HG03571 (cell line): ENCODE data around the gene CDH13.

ENCODE experiments used
- ATAC-seq: cut with Tn5 transposase; IDR thresholded peaks from one replicate; pipeline ENCODE4 v1.9.1; 2021; ENCODE audit not compliant: unreplicated experiment

Gene CDH13

DNA sequence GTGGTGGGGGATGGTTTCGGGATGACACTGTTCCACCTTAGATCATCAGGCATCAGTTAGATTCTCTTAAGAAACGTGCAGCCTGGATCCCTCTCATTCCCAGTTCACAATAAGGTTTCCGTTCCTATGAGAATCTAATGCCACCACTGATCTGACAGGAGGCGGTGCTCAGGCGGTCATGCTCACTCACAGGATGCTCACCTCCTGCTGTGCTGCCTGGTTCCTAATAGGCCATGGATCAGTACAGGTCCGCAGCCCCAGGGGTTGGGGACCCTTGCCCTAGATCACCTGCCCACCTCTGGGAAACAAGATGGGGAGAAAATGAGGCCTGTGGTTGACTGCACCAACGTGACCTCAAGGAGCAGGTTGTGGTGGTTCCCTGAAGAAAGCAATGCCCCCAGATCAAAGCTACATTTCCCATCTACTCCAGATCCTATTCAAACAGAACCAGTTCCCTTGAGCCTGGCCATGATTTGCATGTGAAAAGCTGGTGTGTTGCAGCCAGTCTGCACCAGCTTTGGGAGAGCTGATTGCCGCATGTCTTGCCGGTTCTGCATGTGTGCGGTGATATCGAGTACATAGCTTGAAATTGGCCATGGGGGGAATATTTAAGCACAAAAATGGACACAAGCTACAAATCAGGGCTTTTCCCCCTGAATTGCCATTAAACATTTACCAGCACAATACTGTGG, 997.8 kb downstream of the CDH13 start:
- ATAC-seq = no peak

DNA sequence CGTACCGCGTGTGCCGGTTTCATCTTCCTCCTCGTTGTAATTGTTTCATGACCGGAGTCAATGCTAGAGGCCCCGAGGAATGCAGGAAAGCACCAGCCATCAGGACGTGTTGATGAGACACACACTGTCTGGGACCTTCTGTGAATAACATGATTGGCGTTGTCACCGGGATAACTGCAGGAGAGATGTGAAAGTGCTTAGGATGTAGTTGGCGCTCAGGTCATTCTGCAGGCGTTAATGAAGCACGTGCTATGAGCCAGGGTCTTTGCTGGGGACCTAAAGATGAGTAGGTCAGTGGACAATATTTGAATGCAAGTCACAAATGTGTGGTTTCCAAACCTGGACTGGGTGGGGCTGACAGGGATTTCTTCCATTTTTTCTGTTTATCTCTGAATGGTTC, 999.4 kb downstream of the CDH13 start:
- ATAC-seq = no peak

DNA sequence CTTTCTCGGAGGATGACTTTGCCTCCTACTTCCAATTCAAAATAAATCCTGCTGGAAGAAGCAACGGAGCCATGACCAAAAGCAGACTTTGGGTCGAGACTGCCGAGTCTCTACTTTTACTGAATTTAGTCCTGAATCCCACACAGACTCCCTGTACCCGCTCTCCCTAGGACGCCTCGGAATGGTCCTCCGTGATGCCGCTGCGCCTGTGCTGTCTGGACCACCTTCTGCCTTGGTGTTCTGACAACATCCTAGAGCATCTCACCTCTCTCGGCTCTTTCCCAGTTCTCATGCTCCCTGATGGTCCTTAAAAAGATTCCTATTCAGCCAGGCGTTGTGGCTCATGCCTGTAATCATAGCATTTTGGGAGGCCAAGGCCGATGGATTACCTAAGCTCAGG, 999.9 kb downstream of the CDH13 start:
- ATAC-seq = no peak

DNA sequence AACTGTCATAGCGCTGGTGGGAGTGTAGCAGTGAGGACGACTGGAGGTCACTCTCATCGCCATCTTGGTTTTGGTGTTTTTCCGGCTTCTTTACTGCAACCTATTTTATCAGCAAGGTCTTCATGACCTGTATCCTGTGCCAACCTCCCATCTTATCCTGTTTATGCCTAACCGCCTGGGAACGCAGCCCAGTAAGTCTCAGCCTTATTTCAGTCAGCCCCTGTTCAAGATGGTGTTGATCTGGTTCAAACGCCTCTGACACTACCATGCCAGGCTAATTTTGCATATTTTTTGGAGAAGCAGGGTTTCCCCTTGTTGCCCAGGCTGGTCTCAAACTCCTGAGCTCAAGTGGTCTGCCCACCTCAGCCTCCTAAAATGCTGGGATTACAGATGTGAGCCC, 1001.2 kb downstream of the CDH13 start:
- no peak for ATAC-seq

DNA sequence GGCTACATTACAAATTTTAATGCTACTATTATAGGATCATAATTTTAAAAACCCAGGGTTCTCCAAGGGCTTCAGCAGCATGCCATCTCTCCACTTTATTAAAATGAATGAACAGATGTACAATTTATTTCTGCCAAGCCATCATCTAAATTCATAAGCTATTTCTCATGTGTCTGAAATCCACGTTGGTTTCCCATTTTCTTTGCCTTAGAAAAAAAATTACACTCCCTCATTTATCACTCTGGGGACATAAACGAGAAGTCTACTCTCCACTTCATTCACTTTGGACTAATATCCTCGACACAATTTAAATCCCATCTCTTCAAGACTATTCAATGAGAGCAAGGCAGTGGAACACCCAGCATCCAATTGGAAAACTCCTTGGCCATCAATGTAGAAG, 1002.7 kb downstream of the CDH13 start:
- ATAC-seq = no peak

DNA sequence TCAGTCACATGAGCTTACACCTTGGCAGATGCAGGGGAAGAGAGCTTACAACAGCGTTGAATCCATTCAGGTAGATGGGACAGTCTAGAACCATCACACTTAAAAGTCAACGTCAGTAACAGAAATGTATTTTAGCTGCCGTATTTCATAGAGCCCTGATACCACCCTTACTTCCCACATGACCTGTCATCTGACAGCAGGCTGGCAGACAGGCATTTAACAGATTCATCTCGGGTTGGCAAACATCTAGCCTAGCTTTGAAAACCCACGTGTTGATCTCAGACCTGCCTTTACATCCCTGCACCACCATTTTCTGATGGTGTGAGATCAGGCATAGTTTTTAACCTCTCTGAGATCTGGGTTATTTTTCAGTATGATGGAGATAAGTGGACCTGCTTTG, 1003.1 kb downstream of the CDH13 start:
- ATAC-seq = no peak

DNA sequence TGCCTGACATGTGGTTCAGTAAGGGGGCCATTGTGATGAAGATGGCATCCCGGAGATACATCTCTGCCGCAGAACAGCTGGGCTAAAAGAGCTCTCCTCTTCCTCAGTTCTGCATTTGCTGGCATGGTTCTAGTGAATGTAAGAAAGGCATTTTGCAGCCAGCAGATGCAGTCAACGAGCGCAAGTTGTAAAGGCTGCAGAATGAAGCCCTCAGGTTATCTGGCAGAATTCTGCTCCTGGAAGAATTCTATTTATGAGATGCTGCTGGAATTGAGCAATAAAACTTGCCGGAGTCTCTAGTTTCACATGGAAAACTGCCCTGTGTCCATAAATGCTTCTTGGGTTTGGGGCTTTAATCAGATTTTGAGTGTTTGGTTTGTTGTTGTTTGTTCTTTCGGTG, 1004.2 kb downstream of the CDH13 start:
- ATAC-seq = no peak

DNA sequence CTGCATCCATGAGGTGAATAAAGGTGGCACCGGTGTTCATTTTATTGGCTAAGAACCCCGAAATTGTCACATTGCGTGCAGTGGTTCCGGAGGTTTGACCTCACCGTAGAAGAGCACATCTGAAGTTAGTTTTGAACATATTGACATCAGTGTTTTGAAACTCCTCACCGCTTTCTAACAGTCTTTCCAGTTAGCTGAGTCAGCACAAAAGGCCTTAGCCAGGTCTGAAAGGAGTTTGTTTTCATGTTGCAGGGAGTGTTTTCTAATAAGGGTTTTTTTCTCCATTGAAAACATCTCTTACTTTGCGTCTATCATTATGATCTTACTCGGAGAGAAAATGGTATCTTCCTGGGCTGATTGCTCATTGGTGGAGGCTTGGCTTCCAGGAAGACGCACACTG, 1006.5 kb downstream of the CDH13 start:
- no peak for ATAC-seq

DNA sequence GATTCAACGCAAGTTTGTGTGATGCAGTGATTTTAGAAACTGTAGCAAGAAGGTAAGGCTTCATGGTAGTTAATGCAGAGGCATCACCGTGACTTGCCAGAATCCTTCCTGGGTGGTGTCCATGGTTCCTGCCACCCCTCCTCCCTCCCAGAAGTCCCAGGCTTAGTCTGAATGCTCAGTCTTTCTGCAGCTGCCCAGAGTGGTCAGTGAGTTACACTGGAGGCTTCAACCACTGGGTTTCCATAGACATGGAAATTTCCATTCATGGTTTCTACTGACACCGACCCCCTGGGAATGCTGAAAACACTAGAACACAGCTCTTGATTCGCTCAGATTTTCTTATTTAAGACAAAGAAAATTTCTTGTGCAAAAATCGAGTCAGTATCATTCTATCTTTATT, 1021.6 kb downstream of the CDH13 start:
- ATAC-seq = no peak

DNA sequence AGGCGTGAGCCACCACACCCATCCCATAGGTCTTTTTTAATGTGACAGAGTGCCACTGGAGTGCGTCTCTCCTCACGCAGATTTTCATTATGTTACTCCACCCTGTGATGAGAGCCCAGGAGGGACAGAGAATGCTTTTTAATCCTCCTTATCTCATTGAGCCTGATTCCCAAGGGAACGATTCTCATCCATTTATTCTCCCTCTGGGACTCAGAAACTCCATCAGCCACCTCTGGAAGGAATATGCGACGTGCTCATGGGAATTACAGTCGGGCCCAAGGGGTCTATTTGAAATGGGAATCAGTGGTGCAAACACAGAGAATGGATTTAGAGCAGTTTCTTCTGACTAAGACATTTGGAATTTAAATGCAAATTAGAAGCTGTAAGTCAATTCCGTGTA, 1025.1 kb downstream of the CDH13 start:
- ATAC-seq = no peak

DNA sequence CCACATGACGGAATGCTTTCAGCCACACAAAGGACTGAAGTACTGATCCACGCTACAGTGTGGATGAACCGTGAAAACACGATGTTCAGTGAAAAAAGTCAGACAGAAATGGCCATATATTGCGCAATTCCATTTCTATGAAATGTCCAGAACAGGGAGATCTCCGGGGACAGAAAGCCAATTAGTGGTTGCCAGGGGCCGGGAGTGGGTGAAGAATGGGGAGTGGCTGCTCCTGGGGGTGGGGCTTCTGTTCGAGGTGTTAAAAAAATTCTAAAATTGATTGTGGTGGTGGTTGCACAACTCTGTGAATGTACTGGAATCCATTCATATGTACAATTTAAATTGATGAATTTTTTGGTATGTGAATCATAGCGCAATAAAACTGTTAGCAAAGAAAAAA, 1026.2 kb downstream of the CDH13 start:
- no peak for ATAC-seq

DNA sequence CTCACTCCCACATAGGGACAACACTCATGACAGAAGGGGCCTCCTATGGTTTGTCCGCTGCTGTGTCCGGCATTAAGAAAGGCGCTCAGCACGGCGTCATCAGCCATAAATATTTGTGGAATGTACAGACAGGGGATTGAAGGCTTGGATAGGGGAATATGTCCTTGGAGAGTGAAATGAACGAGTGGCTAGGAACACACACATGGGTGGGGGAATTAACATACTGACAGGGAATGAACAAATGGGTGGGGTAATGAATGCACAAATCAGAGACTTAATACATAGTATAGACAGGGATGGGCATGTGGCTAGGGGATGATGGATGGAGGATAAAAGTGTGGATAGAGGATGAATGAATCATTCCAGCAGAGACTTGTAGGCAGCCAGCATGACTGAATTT, 1027.0 kb downstream of the CDH13 start:
- ATAC-seq = no peak

DNA sequence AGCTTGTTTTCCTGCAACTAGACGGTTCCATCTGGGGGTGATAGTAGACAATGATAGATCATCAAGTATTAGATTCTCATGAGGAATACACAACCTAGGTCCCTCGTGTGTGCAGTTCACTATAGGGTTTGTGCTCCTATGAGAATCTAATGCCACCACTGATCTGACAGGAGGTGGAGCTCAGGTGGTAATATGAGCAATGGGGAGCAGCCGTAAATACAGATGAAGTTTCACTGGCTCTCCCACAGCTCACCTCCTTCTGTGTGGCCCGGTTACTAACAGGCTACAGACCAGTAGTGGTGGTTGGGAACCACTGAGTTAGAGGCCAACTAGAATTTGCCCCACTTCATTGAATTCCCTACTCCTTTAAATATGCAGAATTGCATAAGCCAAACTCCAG, 1033.5 kb downstream of the CDH13 start:
- ATAC-seq = no peak

DNA sequence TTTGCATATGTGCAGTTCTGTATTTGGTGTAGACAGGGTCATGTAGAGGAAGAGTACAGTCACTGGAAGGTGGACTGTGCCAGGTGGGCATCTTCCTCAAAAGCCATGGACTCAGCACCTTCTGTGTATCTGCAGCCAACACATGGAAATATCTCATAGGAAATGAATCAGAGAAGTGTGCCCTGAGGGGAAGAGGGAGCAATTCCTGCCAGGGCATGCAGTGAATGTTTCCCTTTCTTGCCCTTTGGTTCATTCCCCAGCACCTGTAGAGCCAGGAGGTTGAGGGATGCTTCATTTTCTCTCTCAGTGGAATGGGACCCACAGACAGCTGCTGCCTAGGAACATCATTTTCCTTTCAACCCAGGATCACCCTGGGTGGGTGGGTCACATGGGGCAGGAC, 1034.9 kb downstream of the CDH13 start:
- no peak for ATAC-seq

DNA sequence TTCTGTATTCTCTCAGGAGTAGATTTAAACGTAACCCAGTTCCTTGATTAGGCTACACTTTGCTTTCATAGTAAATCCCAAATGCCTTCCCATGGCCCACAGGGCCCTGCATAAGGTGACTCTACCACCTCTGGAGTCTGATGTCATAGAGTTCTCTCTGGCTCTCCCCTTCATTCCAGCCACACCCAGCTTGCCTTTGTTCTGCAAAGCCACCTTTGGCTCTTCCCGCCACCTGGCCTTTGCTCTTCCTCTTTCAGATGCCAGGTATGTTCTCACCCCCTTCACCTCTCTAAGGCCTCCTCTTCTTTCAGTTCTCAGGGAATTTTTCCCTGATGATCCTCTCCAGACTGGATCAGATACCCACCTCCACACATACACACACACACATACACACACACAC, 1039.7 kb downstream of the CDH13 start:
- ATAC-seq = no peak

DNA sequence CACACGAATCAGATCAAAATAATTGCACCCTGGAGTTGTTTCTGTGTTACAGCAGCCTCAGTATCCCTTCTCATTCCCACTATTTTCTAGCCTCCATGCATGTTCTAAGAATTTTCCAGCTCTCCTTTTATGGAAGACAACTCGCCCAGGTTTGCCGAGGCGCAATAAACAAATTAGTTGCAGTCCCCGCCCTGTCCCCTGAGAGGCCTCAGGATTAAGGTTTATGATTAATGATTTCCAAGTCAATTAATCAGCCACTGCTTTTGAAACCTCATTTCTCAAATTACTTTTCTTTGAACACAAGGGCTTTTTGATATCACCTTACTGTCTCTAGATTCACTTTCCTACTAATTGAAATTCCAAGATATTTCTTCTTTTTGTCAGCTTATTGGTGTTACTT, 1042.7 kb downstream of the CDH13 start:
- no peak for ATAC-seq

DNA sequence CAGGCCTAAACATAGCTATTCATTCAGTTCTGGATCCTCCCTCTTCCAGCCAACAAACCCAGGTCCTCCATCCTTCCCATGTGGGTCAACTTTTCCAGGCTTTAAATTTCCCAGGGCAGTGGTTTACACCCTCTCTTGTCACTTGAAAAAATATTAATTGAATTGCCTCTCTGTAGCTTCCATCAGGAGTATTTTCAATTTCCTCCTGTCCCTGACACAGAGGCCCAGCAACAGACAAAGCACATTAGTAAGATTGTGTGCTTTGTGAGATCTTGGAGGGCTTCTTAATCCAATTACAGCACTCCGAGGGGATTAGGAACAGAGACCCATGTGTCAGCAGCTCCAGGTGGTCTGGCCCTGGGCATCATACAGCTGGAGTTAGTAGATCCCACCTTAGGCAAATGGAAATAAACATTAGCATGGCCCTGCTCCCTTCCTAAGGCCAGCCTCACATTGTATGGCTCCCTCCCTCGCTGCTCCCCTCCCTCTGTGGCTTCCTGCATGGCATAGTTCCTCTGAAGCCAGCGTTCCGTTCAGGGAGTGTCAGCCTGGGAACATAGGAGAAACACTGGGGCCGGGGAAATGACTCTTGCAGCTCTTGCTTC, 1048.3 kb downstream of the CDH13 start:
- no peak for ATAC-seq

DNA sequence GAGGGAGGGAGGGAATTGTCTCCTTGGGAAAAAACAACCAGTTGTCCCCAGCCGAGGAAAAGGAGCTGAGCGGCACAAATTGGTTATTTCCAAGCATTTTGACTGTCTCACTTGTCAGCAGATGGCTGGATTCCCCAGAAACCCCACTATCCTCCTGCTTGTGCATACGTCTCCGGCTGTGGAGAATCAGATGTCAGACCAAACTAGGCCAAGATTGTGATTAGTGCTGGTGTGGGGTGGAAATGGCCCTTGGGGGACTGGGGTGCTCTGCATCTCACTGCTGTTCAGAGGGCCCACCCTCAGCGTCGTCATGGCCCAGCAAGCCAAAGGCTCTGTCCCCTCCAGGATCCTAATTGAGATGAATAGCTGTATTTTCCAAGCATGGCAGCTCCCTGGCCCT, 1049.3 kb downstream of the CDH13 start:
- ATAC-seq = no peak

DNA sequence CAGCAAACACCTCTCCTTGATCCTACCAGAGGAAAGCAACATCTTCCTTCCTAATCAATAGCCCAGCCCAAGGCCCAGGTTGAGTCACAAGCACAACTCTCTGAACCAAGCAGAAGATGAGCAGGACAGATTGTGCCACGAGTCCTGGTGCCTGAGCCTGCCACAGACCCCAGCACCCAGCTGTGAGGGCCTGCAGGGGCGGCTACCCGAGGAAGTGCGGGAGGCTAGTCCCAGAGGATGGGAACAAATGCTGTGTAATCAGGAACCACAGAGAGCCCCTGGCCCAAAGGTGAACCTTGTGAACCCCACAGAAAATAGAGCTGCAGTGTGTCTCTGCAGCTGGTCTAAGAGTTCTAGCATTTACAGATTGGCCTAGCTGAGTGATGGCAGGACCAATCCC, 1054.2 kb downstream of the CDH13 start:
- ATAC-seq = no peak

DNA sequence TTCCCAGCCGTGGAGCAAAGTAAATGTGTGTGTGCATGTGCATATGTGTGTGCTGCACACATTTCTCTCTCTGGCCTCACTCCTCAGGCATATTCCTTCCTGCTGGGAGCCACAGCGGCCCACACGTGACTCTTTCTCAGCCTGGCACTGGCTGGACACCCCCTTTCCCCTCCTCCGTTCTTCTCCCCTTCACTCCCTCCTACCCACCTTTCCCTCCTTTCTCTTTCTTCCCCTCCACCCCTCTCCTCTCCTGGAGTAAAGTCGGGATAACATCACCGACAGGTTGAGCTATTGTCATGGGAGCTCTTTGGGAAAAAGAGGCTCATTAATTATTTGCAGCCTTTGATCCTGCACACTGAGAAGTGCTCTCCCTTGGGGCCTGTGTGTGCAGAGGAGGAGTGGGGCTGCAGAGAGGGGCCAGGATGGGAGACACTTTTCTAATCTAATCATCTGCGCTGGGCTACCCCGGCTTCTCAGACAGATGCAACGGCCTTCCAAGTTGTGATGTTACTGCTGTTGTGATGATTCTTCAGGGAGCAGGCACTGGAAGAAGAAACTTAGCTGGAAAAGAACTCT, 1054.7 kb downstream of the CDH13 start:
- ATAC-seq = no peak

DNA sequence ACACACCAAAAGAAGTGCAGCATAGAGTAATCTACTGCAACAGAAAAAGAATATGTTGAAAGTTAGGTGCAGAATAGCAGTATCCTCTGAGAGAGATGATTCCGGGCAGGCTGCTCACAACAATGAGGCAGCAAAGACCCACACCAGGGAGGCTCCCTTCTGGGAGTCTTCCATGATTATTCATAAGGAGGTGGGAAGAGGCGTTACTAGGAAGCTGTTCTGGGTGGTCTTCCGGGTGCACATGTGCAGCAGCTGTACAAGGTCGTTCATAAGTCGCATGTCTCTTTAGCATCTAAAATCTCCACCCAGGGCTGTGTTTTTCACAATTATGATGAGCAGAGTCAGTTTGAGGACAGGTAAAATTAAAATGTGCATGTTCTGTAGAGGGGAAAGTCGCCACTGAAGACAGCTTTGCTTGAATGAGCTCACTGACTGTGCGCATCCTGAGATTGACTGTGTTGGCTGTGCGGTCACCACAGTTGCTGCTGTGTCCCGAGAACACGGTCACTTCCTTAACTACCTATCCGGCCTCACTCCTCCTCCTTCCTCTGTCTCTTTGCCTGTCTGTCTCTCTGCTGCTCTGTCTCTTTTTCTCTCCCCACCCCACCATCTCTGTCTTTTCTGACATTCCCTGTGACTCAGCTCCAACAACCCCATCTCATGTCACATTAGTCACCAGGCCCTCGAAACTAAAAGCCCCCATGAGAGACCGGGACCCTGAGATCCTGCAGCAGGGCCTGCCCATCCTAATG, 1055.5 kb downstream of the CDH13 start:
- no peak for ATAC-seq

DNA sequence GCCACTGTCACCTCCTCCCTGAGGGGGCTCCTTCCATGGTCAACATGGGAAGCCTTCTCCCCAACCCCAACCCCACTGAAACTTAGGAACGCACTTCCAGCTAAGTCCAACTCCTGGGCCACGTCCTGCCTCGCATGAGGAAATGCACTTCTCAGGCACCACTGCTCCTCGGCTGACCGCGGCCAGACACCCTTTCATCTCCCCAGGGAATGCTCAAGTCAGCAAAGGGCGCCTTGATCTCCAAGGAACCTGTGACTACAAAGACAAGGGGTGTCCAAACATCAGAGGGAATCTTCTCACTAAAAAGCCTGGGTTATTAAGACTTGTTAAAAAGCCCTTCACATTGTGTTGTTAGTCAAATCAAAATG, 1056.1 kb downstream of the CDH13 start:
- ATAC-seq = no peak
